HG03457 (cell line): Measurements from ENCODE around the gene TNNI2.
A peak's percentile ranks its signal among the peaks of the same experiment; 100 is the strongest.

Experiments used
- ATAC-seq: cut with Tn5 transposase; IDR thresholded peaks from one replicate; pipeline ENCODE4 v1.9.1; 2021; ENCODE audit warnings: moderate number of reproducible peaks; ENCODE audit not compliant: unreplicated experiment

Gene TNNI2

GRCh38 chr11:1844221-1845094, 5.7 kb downstream of the TNNI2 start:
- ATAC-seq = no peak

GRCh38 chr11:1845095-1845429, 6.3 kb downstream of the TNNI2 start:
- no peak for ATAC-seq

GRCh38 chr11:1845561-1846452, 7.0 kb downstream of the TNNI2 start:
- ATAC-seq = no peak

GRCh38 chr11:1846453-1846932, 7.7 kb downstream of the TNNI2 start:
- no peak for ATAC-seq

GRCh38 chr11:1847006-1847735, 8.4 kb downstream of the TNNI2 start:
- no peak for ATAC-seq

GRCh38 chr11:1847926-1848639, 9.3 kb downstream of the TNNI2 start:
- ATAC-seq = no peak

GRCh38 chr11:1848640-1849430, 10.1 kb downstream of the TNNI2 start:
- no peak for ATAC-seq

GRCh38 chr11:1851468-1852180, 12.8 kb downstream of the TNNI2 start:
- no peak for ATAC-seq

GRCh38 chr11:1852271-1852876, 13.6 kb downstream of the TNNI2 start:
- no peak for ATAC-seq

GRCh38 chr11:1852877-1853276, 14.1 kb downstream of the TNNI2 start, which contains the start of gene LSP1:
TSS of gene LSP1 (plus strand) at chr11:1853084. CDS start at chr11:1853145, 61 bp downstream.
- ATAC-seq = peak; percentile 34

- ATAC-seq = no peak
These were observed 14.8 kb downstream of the TNNI2 start for GRCh38 chr11:1853376-1854131.

- peak; percentile 25 for ATAC-seq
These were observed 15.6 kb downstream of the TNNI2 start for GRCh38 chr11:1854132-1854948.

GRCh38 chr11:1854949-1855885, 16.4 kb downstream of the TNNI2 start:
- ATAC-seq = peak; percentile 26

- no peak for ATAC-seq
These were observed 17.1 kb downstream of the TNNI2 start for GRCh38 chr11:1855886-1856265.

GRCh38 chr11:1856306-1857005, 17.7 kb downstream of the TNNI2 start:
- no peak for ATAC-seq
